Ecto neural progenitor cell (in vitro differentiated cells): Measurements from ENCODE around the gene KCNN3.

ENCODE experiments used
- DNase-seq: peaks from one replicate; pipeline ENCODE4 v3.0.0-alpha.2; 2018; ENCODE audit warnings: low spot score

KCNN3 gene

GRCh38 chr1:154659823-154660592 is 210.1 kb downstream of the KCNN3 start:
- no peak for DNase-seq

GRCh38 chr1:154657556-154657955 is 212.5 kb downstream of the KCNN3 start:
- no peak for DNase-seq

- no peak for DNase-seq
Measured at GRCh38 chr1:154652893-154653292, 217.2 kb downstream of the KCNN3 start.
